Gastroesophageal sphincter (tissue), 3 donors: ENCODE measurements around the gene ARID3A.
"Not testable (repeated sequence)": the region's sequence is repeated elsewhere in the genome, so short reads cannot be mapped to it uniquely, and the experiment has no call there.

Experiments
- EP300 ChIP-seq: sonication (generic); formaldehyde crosslinking; IDR thresholded peaks from one replicate; pipeline ENCODE4 v1.6.1; 2017; ENCODE audit warnings: antibody characterized with exemption, mild to moderate bottlenecking
- POLR2A ChIP-seq, 2 donors: fragments of 450-650 bp; IDR thresholded peaks; one replicate each; pipeline ENCODE4 v1.6.1; 2017; ENCODE audit warnings: antibody characterized with exemption in 2 of 2, mild to moderate bottlenecking in 2 of 2, moderate library complexity in 1 of 2
- TF ChIP-seq, protein P1 (sequence below), 4 experiments: fragments of 200-600 bp in 2 of 4; fragments of 450-650 bp in 2 of 4; sonication (generic) in 1 of 4; IDR thresholded peaks; one replicate each; pipeline ENCODE4 v1.5.1; 2017 to 2019; ENCODE audit warnings: antibody characterized with exemption in 4 of 4, mild to moderate bottlenecking in 2 of 4, moderate library complexity in 2 of 4

DNA sequence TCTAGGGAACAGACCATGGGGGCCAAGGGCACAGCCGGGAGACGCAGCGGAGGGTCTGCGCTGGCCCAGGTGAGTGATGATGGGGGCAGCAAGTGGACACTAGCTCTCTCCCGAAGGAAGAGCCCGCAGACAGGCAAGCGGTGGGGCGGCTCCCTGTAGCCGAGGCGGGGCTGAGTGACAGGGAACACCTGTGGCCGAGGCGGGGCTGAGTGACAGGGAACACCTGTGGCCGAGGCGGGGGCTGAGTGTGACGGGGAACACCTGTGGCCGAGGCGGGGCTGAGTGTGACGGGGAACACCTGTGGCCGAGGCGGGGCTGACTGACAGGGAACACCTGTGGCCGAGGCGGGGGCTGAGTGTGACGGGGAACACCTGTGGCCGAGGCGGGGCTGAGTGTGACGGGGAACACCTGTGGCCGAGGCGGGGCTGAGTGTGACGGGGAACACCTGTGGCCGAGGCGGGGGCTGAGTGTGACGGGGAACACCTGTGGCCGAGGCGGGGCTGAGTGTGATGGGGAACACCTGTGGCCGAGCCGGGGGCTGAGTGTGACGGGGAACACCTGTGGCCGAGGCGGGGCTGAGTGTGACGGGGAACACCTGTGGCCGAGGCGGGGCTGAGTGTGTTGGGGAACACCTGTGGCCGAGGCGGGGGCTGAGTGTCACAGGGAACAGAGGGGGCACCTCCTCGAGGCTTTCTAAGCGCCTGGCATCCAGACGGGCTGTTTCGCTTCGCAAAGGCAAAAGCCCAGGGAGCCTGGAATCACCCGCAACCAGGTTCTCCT is 34.2 kb upstream of the ARID3A start:
- TF ChIP-seq EP300; POLR2A (IDR thresholded peaks at IDR 0.05): not testable (repeated sequence)
- TF ChIP-seq, protein P1, sequence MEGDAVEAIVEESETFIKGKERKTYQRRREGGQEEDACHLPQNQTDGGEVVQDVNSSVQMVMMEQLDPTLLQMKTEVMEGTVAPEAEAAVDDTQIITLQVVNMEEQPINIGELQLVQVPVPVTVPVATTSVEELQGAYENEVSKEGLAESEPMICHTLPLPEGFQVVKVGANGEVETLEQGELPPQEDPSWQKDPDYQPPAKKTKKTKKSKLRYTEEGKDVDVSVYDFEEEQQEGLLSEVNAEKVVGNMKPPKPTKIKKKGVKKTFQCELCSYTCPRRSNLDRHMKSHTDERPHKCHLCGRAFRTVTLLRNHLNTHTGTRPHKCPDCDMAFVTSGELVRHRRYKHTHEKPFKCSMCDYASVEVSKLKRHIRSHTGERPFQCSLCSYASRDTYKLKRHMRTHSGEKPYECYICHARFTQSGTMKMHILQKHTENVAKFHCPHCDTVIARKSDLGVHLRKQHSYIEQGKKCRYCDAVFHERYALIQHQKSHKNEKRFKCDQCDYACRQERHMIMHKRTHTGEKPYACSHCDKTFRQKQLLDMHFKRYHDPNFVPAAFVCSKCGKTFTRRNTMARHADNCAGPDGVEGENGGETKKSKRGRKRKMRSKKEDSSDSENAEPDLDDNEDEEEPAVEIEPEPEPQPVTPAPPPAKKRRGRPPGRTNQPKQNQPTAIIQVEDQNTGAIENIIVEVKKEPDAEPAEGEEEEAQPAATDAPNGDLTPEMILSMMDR (IDR thresholded peaks at IDR 0.05), result not testable (repeated sequence)
